ENCODE measurements around the gene MAST1. TPM values are rescaled to one million over a fixed set of nuclear protein-coding genes. Genes with fewer than 3 reads are reported as not detected.

Gene MAST1
- total RNA-seq, 1 experiment from 2014 or later: 0.48 TPM

DNA sequence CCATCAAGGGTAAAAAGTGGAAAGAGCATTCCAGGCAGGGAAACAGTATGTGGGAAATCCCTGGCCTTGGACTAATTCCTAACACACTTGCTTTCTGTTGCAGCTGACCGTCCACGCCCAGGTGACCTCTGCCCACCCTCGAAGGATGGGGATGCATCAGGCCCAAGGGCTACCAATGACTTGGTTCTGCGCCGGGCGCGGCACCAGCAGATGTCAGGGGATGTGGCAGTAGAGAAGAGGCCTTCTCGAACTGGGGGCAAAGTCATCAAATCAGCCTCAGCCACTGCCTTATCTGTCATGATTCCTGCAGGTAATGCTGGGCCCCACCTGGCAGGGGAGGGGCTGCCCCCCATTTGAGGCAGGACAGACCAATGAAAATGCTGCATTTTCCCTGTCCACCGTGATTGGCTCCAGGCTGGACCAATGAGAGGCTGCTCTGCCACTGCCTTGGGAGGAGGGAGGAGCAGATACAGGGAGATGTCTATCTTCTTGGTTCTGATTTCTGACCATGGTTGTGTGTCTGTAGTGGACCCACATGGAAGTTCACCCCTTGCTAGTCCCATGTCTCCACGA is 30.3 kb downstream of the MAST1 start:
- peak; percentile 89 for DNase-seq
- no peaks in the 10 kb centered on the region for H3K27me3 ChIP-seq (ENCODE audit: low read length)
- no peaks in the 10 kb centered on the region for H3K79me2 ChIP-seq (ENCODE audit: low read length)
- H3K9ac ChIP-seq (ENCODE audit: low read length): no peak overlapping the region
- no peaks in the 10 kb centered on the region for H3K9me2 ChIP-seq (replicated peaks; ENCODE audit: insufficient read depth, low read length)
- no peak overlapping the region for H3K27ac ChIP-seq (ENCODE audit: low read length)
- H4K20me1 ChIP-seq (ENCODE audit: insufficient read depth, low read depth, low read length): no peaks in the 10 kb centered on the region
- H3K4me1 ChIP-seq (ENCODE audit: low read length): peaks cover 7% of the 10 kb centered on the region
- no peak overlapping the region for H3K4me2 ChIP-seq (ENCODE audit: low read depth, low read length, poor library complexity, severe bottlenecking)
- no peak overlapping the region for H2AFZ ChIP-seq (ENCODE audit: low read length)
- no peak overlapping the region for H3K4me3 ChIP-seq (ENCODE audit: low read length)
- H3K36me3 ChIP-seq (ENCODE audit: insufficient read depth, low read length): peaks cover 9% of the 10 kb centered on the region
- no peaks in the 10 kb centered on the region; the same call in 1 of the 2 replicates for H3K9me3 ChIP-seq (ENCODE audit: low read length)

DNA sequence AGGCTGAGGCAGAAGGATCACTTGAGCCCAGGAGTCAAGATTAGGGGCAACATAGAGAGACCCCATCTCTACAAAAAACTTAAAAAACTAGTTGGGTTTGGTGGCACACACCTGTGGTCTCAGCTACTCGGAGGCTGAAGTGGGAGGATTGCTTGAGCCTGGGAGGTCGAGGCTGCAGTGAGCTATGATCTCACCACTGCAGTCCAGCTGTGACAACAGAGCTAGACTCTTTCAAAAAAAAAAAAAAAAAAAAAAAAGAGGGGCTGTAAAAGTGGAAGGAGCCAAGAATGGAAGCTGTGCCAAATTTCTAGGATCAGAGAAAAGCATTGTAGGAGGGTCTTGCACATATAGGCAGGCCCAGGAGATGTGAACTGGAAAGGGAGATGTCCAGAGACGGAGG is 33.4 kb downstream of the MAST1 start:
- Histone ChIP-seq H3K36me3 (ENCODE audit: insufficient read depth, low read length) (peaks cover 16% of the 10 kb centered on the region), H3K27me3 (ENCODE audit: low read length) (no peaks in the 10 kb centered on the region), H3K4me1 (ENCODE audit: low read length) (peaks cover 7% of the 10 kb centered on the region), H3K4me2 (ENCODE audit: low read depth, low read length, poor library complexity, severe bottlenecking) (no peak overlapping the region), H3K9ac (ENCODE audit: low read length) (no peak overlapping the region), H3K9me2 (replicated peaks; ENCODE audit: insufficient read depth, low read length) (no peaks in the 10 kb centered on the region), H3K79me2 (ENCODE audit: low read length) (no peaks in the 10 kb centered on the region), H3K9me3 (ENCODE audit: low read length) (no peaks in the 10 kb centered on the region; the same call in 1 of the 2 replicates), H3K4me3 (ENCODE audit: low read length) (no peak overlapping the region), H4K20me1 (ENCODE audit: insufficient read depth, low read depth, low read length) (no peaks in the 10 kb centered on the region), H2AFZ (ENCODE audit: low read length) (no peak overlapping the region), H3K27ac (ENCODE audit: low read length) (no peak overlapping the region)
- DNase-seq: no peak

DNA sequence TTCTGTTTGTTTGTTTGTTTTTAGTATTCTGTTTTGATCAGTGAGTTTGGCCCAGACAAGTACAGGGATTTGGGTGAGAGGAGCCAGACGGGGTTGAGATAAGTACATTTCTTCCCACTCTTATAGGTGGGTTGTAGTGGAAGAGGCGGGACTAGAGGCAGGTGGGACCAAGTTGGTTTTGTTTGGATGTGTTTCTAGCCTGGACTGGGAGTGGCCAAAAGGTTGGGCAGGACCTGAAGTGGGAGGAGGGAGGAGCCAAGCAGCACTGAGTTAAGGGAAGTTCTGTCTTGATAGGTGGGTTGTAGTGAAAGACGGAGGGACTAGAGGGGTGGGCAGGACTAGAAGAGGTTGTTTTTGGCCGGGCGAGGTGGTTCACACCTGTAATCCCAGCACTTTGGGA is 33.9 kb downstream of the MAST1 start:
- H3K27ac ChIP-seq (ENCODE audit: low read length): no peak overlapping the region
- no peaks in the 10 kb centered on the region; the same call in 1 of the 2 replicates for H3K9me3 ChIP-seq (ENCODE audit: low read length)
- no peaks in the 10 kb centered on the region for H3K79me2 ChIP-seq (ENCODE audit: low read length)
- DNase-seq: peak; percentile 55
- H2AFZ ChIP-seq (ENCODE audit: low read length): no peak overlapping the region
- H3K9me2 ChIP-seq (replicated peaks; ENCODE audit: insufficient read depth, low read length): no peaks in the 10 kb centered on the region
- H3K27me3 ChIP-seq (ENCODE audit: low read length): no peaks in the 10 kb centered on the region
- H4K20me1 ChIP-seq (ENCODE audit: insufficient read depth, low read depth, low read length): no peaks in the 10 kb centered on the region
- H3K4me3 ChIP-seq (ENCODE audit: low read length): no peak overlapping the region
- peaks cover 16% of the 10 kb centered on the region for H3K36me3 ChIP-seq (ENCODE audit: insufficient read depth, low read length)
- H3K9ac ChIP-seq (ENCODE audit: low read length): no peak overlapping the region
- no peak overlapping the region for H3K4me2 ChIP-seq (ENCODE audit: low read depth, low read length, poor library complexity, severe bottlenecking)
- H3K4me1 ChIP-seq (ENCODE audit: low read length): peaks cover 5% of the 10 kb centered on the region

DNA sequence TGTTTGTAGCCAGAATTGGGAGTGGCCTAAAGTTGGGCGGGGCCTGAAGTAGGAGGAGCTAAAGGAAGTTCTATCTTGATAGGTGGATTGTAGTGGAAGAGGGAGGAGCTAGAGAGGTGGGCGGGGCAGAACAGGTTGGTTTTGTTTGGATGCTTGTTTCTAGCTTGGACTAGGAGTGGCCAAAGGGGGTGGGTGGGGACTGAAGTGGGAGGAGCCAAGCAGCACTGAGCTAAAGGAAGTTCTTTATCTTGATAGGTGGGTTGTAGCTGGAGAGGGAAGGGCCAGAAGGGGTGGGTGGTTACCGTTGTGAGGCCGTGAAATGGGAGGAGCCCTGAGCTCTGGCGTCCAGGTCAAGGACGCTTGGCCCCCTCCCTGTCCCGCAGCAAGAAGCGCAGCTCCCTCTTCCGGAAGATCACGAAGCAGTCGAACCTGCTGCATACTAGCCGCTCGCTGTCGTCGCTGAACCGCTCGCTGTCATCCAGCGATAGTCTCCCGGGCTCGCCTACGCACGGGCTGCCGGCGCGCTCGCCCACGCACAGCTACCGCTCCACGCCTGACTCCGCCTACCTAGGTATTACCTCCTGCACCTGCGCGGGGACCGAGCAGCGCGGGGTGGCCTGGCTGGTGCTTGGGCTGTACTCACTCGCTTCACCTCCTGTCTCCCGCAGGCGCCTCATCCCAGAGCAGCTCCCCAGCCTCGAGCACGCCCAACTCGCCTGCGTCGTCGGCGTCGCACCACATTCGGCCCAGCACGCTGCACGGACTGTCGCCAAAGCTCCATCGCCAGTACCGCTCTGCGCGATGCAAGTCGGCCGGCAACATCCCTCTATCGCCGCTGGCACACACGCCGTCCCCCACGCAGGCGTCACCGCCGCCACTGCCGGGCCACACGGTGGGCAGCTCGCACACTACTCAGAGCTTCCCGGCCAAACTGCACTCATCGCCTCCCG is 34.9 kb downstream of the MAST1 start:
- Histone ChIP-seq H3K9me2 (replicated peaks; ENCODE audit: insufficient read depth, low read length) (no peaks in the 10 kb centered on the region), H3K4me2 (ENCODE audit: low read depth, low read length, poor library complexity, severe bottlenecking) (no peak overlapping the region), H3K36me3 (ENCODE audit: insufficient read depth, low read length) (peaks cover 16% of the 10 kb centered on the region), H3K27ac (ENCODE audit: low read length) (no peak overlapping the region), H3K4me3 (ENCODE audit: low read length) (no peak overlapping the region), H4K20me1 (ENCODE audit: insufficient read depth, low read depth, low read length) (no peaks in the 10 kb centered on the region), H2AFZ (ENCODE audit: low read length) (no peak overlapping the region), H3K79me2 (ENCODE audit: low read length) (no peaks in the 10 kb centered on the region), H3K9me3 (ENCODE audit: low read length) (no peaks in the 10 kb centered on the region; the same call in 1 of the 2 replicates), H3K9ac (ENCODE audit: low read length) (no peak overlapping the region), H3K27me3 (ENCODE audit: low read length) (no peaks in the 10 kb centered on the region), H3K4me1 (ENCODE audit: low read length) (no peaks in the 10 kb centered on the region)
- DNase-seq: peak; percentile 87

DNA sequence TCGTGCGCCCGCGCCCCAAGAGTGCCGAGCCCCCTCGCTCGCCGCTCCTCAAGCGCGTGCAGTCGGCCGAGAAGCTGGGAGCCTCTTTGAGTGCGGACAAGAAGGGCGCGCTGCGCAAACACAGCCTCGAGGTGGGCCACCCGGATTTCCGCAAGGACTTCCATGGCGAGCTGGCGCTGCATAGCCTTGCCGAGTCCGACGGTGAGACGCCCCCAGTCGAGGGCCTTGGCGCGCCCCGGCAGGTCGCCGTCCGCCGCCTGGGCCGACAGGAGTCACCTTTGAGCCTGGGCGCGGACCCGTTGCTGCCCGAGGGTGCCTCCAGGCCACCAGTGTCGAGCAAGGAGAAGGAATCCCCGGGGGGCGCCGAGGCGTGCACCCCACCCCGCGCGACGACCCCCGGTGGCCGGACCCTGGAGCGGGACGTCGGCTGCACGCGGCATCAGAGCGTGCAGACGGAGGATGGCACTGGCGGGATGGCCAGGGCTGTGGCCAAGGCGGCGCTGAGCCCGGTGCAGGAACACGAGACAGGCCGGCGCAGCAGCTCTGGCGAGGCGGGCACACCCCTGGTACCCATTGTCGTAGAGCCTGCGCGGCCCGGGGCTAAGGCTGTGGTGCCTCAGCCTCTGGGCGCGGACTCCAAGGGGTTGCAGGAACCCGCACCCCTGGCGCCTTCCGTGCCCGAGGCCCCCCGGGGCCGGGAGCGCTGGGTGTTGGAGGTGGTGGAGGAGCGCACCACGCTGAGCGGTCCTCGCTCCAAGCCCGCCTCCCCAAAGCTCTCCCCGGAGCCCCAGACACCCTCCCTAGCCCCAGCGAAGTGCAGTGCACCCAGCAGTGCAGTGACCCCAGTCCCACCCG is 35.8 kb downstream of the MAST1 start:
- Histone ChIP-seq H3K27ac (ENCODE audit: low read length) (no peak overlapping the region), H3K4me1 (ENCODE audit: low read length) (no peaks in the 10 kb centered on the region), H3K9ac (ENCODE audit: low read length) (no peak overlapping the region), H3K9me2 (replicated peaks; ENCODE audit: insufficient read depth, low read length) (no peaks in the 10 kb centered on the region), H3K36me3 (ENCODE audit: insufficient read depth, low read length) (peaks cover 16% of the 10 kb centered on the region), H3K27me3 (ENCODE audit: low read length) (no peaks in the 10 kb centered on the region), H3K79me2 (ENCODE audit: low read length) (no peaks in the 10 kb centered on the region), H3K9me3 (ENCODE audit: low read length) (no peaks in the 10 kb centered on the region; the same call in 1 of the 2 replicates), H4K20me1 (ENCODE audit: insufficient read depth, low read depth, low read length) (no peaks in the 10 kb centered on the region), H2AFZ (ENCODE audit: low read length) (no peak overlapping the region), H3K4me2 (ENCODE audit: low read depth, low read length, poor library complexity, severe bottlenecking) (no peak overlapping the region), H3K4me3 (ENCODE audit: low read length) (no peak overlapping the region)
- DNase-seq: no peak

DNA sequence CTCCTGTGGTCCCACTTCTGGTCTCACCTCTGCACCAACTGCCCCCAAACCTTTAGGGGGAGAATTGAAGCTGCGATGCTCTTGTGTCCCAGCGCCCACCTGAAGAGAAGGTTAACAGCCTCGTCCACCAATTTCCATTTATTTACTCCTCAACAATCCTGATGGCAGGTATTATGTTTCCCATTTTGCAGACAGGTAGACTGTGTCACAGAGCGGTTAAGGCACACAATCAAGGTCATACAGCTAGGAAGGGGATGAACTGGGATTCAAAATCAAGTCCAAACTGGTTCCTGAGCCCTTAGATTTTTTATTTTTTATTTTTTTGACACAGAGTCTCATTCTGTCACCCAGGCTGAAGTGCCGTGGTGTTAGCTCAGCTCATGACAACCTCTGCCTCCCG is 36.8 kb downstream of the MAST1 start:
- no peak for DNase-seq
- Histone ChIP-seq H2AFZ (ENCODE audit: low read length) (no peak overlapping the region), H3K27me3 (ENCODE audit: low read length) (no peaks in the 10 kb centered on the region), H3K27ac (ENCODE audit: low read length) (no peak overlapping the region), H3K4me3 (ENCODE audit: low read length) (no peak overlapping the region), H3K9me2 (replicated peaks; ENCODE audit: insufficient read depth, low read length) (no peaks in the 10 kb centered on the region), H3K9me3 (ENCODE audit: low read length) (no peaks in the 10 kb centered on the region; the same call in 1 of the 2 replicates), H3K9ac (ENCODE audit: low read length) (no peak overlapping the region), H3K4me1 (ENCODE audit: low read length) (peaks cover 2% of the 10 kb centered on the region), H3K4me2 (ENCODE audit: low read depth, low read length, poor library complexity, severe bottlenecking) (no peak overlapping the region), H4K20me1 (ENCODE audit: insufficient read depth, low read depth, low read length) (no peaks in the 10 kb centered on the region), H3K36me3 (ENCODE audit: insufficient read depth, low read length) (peaks cover 16% of the 10 kb centered on the region), H3K79me2 (ENCODE audit: low read length) (no peaks in the 10 kb centered on the region)

DNA sequence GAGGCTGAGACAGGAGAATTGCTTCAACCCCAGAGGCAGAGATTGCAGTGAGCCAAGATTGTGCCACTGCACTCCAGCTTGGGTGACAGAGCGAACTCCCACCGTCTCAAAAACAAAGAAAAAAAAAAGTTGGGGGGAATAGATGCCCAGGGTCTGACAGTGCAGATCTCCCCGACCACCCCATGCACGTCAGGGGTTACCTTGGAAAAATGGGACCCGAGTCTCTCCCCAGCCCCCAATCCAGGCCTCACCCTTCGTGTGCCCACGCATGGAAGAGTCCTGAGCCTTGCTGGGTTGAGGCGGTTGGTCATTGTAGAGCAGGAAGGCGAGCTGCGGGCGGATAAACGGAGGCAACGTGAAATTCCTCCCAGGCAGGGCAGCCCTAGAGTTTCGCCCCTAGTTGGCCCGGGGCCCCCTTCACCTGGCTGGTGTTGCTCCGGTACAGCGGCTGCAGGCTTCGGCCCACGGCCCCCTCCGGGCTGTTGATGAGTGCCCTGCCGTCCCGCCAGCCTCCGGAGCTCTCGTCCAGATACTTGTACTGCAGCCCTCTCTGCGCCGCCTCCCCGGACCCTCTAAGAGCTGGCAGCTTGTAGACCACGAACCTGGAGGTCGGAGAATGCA is 42.3 kb downstream of the MAST1 start:
- H3K4me1 ChIP-seq (ENCODE audit: low read length): peaks cover 21% of the 10 kb centered on the region
- H3K4me2 ChIP-seq (ENCODE audit: low read depth, low read length, poor library complexity, severe bottlenecking): peak overlapping the region; percentile 94
- H3K27me3 ChIP-seq (ENCODE audit: low read length): no peaks in the 10 kb centered on the region
- peak; percentile 66 for DNase-seq
- no peaks in the 10 kb centered on the region for H3K36me3 ChIP-seq (ENCODE audit: insufficient read depth, low read length)
- no peaks in the 10 kb centered on the region for H4K20me1 ChIP-seq (ENCODE audit: insufficient read depth, low read depth, low read length)
- peak overlapping the region; percentile 98 for H3K4me3 ChIP-seq (ENCODE audit: low read length)
- H2AFZ ChIP-seq (ENCODE audit: low read length): peak overlapping the region; percentile 95
- peak overlapping the region; percentile 98 for H3K9ac ChIP-seq (ENCODE audit: low read length)
- peak overlapping the region; percentile 81 for H3K27ac ChIP-seq (ENCODE audit: low read length)
- H3K9me2 ChIP-seq (replicated peaks; ENCODE audit: insufficient read depth, low read length): no peaks in the 10 kb centered on the region
- H3K9me3 ChIP-seq (ENCODE audit: low read length): peaks cover 10% of the 10 kb centered on the region
- H3K79me2 ChIP-seq (ENCODE audit: low read length): peaks cover 5% of the 10 kb centered on the region; the same call in 1 of the 2 replicates

All from Karpas-422 (cell line).